K562 (cell line): Measurements from ENCODE around the gene BCKDK. TPM values are rescaled to one million over a fixed set of nuclear protein-coding genes. Genes with fewer than 3 reads are reported as not detected.

Experiments
- CHD2 ChIP-seq: IDR thresholded peaks from 2 replicates; pipeline ENCODE4 v1.6.1; 2011; ENCODE audit warnings: low read depth, low read length
- JUN ChIP-seq, 2 experiments: sonication (generic) in 1 of 2; formaldehyde crosslinking in 1 of 2; IDR thresholded peaks; 2 replicates each; pipeline versions ENCODE4 v1.6.1 to v1.8.0; 2012 to 2022; ENCODE audit warnings: borderline replicate concordance in 2 of 2, mild to moderate bottlenecking in 2 of 2, improper control_type of control experiment in 1 of 2, low read depth in 1 of 2, low read length in 1 of 2, missing genetic modification reagents in 1 of 2
- PHTF2 ChIP-seq: fragments of 250-450 bp; sonication (Bioruptor Pico); IDR thresholded peaks from 2 replicates; pipeline ENCODE4 v1.5.0; 2021; ENCODE audit warnings: mild to moderate bottlenecking
- RFX1 ChIP-seq: fragments of 450-650 bp; IDR thresholded peaks from 2 replicates; pipeline ENCODE4 v1.6.1; 2016; ENCODE audit warnings: mild to moderate bottlenecking, moderate library complexity
- U2AF1 ChIP-seq: fragments of 200-400 bp; formaldehyde crosslinking; optimal IDR thresholded peaks from 2 replicates; pipeline ENCODE3; 2017; ENCODE audit warnings: mild to moderate bottlenecking, low read depth, low read length, moderate library complexity
- U2AF2 ChIP-seq: fragments of 200-400 bp; formaldehyde crosslinking; optimal IDR thresholded peaks from 2 replicates; pipeline ENCODE3; 2017; ENCODE audit warnings: low read depth, mild to moderate bottlenecking, low read length
- YY1 ChIP-seq, 3 experiments: IDR thresholded peaks; 2 replicates each; pipeline ENCODE4 v1.6.1; 2011; ENCODE audit warnings: low read length in 2 of 3, mild to moderate bottlenecking in 2 of 3, moderate library complexity in 2 of 3, borderline replicate concordance in 1 of 3, control low read depth in 1 of 3, low read depth in 1 of 3; ENCODE audit not compliant: insufficient read depth in 3 of 3, insufficient replicate concordance in 2 of 3, control insufficient read depth in 1 of 3, insufficient read length in 1 of 3; ENCODE audit errors: extremely low read depth in 1 of 3
- ZFP30 ChIP-seq: fragments of 250-450 bp; sonication (Bioruptor Pico); IDR thresholded peaks from 2 replicates; pipeline ENCODE4 v1.8.0; 2022; ENCODE audit warnings: moderate library complexity, mild to moderate bottlenecking, inconsistent platforms, borderline replicate concordance
- ZNF384 ChIP-seq: IDR thresholded peaks from 2 replicates; pipeline ENCODE4 v1.6.1; 2012; ENCODE audit warnings: low read depth, low read length, improper control_type of control experiment
- polyA plus RNA-seq, 8 experiments: library from polyadenylated mRNA; depleted of rRNA in 4 of 8; stranded (reverse) in 5 of 8; unstranded in 3 of 8; fragments of >200 nt; fragmentation: Nextera tagmentation in 2 of 8; fragmentation: Illumina TruSeq in 1 of 8; extraction: Ambion mirVana in 2 of 8; extraction: Trizol in 1 of 8; gene quantifications; 2 replicates each; pipeline versions ENCODE4 v1.2.1 to v1.2.3, GENCODE V29; 2011 to 2014; ENCODE audit warnings: inconsistent platforms in 1 of 8, missing spikeins in 1 of 8
- total RNA-seq, 7 experiments: library from RNA; depleted of rRNA in 6 of 7; stranded (reverse); fragments of >200 nt in 6 of 7; fragmentation: Illumina TruSeq in 2 of 7; extraction: Trizol in 2 of 7; gene quantifications; 2 replicates each; pipeline versions ENCODE4 v1.2.1 to v1.2.3, GENCODE V29; 2011 to 2021; ENCODE audit warnings: low replicate concordance in 1 of 7
- TF ChIP-seq, protein P1 (sequence below): sonication (generic); formaldehyde crosslinking; IDR thresholded peaks from 2 replicates; pipeline ENCODE4 v1.8.0; 2022; ENCODE audit warnings: mild to moderate bottlenecking, missing genetic modification reagents, borderline replicate concordance
- TF ChIP-seq, protein P2 (sequence below): fragments of 450-650 bp; IDR thresholded peaks from 2 replicates; pipeline ENCODE4 v1.6.1; 2016; ENCODE audit warnings: borderline replicate concordance

BCKDK gene
- total and polyA plus RNA-seq, 9 of the 15 experiments (the other 6 are each of a cell fraction or from before 2014, with no cell fraction given) = 0.58 to 34.8 (median 13.1) TPM

DNA sequence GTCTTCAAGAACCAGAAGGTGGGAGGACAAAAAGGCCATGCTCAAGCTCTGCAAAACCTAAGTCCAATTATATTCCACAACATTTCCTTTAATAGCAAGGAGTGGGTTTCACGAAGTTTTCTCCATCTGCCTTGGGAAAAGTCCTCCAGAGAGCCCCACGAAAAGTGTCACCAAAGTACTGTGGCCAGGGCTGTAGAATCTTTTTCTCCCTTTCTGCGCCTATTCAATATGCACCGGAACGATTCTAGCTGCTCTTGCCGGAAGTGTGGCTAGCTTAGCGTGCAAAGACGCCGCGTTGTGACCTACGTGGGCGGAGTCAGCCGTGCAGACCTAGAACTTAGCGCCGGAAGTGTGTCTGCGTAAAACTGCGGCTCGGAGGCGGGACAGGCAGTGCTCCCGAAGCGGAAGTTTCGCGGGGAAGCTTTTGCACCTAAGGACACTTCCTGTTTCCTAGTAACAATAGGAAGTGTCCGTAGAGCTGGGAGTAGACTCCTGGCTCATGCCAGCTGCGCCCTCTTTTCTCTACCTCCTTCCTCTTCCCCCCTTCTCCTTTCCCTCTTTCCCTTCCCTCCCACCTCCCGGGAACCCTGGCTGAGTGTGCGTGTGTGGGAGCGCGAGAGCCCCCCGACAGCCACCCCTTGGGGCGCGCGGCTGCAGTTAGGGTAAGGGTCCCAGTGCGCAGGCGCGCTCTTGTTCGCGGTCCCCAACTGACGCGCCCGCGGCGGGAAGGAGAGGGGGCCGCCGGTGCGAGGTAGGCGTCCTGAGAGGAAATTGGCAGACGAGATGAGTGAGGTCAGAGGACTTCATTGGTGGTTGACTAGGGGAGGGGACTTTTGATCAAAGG is 34.0 kb upstream of the BCKDK start, which contains the start of the genes ZNF646 and ZNF668 (continued):
- TF ChIP-seq YY1 (IDR thresholded peaks at IDR 0.05; ENCODE audit: borderline replicate concordance in 1 of 3, control insufficient read depth in 1 of 3, extremely low read depth in 1 of 3, insufficient read depth in 3 of 3, insufficient read length in 1 of 3, insufficient replicate concordance in 2 of 3, low read depth in 1 of 3, low read length in 2 of 3) (peak in 1 of 3 experiments; percentile 54), ZNF384 (no peak), U2AF1 (no peak), CHD2 (no peak), JUN (IDR thresholded peaks at IDR 0.05; ENCODE audit: borderline replicate concordance, low read depth, low read length) (no peak), JUN (CRISPR knock-in tag; IDR thresholded peaks at IDR 0.05; ENCODE audit: borderline replicate concordance) (no peak), ZFP30 (CRISPR knock-in tag) (no peak), U2AF2 (no peak), PHTF2 (CRISPR knock-in tag) (no peak), RFX1 (no peak; the same call in 1 of the 2 replicates)
- TF ChIP-seq, protein P1, sequence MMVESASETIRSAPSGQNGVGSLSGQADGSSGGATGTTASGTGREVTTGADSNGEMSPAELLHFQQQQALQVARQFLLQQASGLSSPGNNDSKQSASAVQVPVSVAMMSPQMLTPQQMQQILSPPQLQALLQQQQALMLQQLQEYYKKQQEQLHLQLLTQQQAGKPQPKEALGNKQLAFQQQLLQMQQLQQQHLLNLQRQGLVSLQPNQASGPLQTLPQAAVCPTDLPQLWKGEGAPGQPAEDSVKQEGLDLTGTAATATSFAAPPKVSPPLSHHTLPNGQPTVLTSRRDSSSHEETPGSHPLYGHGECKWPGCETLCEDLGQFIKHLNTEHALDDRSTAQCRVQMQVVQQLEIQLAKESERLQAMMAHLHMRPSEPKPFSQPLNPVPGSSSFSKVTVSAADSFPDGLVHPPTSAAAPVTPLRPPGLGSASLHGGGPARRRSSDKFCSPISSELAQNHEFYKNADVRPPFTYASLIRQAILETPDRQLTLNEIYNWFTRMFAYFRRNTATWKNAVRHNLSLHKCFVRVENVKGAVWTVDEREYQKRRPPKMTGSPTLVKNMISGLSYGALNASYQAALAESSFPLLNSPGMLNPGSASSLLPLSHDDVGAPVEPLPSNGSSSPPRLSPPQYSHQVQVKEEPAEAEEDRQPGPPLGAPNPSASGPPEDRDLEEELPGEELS (CRISPR knock-in tag) = peak; percentile 56; the same call in 1 of the 2 replicates
- TF ChIP-seq, protein P2, sequence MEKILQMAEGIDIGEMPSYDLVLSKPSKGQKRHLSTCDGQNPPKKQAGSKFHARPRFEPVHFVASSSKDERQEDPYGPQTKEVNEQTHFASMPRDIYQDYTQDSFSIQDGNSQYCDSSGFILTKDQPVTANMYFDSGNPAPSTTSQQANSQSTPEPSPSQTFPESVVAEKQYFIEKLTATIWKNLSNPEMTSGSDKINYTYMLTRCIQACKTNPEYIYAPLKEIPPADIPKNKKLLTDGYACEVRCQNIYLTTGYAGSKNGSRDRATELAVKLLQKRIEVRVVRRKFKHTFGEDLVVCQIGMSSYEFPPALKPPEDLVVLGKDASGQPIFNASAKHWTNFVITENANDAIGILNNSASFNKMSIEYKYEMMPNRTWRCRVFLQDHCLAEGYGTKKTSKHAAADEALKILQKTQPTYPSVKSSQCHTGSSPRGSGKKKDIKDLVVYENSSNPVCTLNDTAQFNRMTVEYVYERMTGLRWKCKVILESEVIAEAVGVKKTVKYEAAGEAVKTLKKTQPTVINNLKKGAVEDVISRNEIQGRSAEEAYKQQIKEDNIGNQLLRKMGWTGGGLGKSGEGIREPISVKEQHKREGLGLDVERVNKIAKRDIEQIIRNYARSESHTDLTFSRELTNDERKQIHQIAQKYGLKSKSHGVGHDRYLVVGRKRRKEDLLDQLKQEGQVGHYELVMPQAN = peak; percentile 79
